GM20000 (cell line): ENCODE data around the gene ZBTB37.
A peak's percentile ranks its signal among the peaks of the same experiment; 100 is the strongest.

ENCODE experiments used
- DNase-seq: peaks from one replicate; pipeline ENCODE4 v3.0.0; 2012; ENCODE audit warnings: low spot score
- CTCF ChIP-seq: IDR thresholded peaks from 2 replicates; pipeline ENCODE4 v1.5.1; 2012; ENCODE audit warnings: mild to moderate bottlenecking, control low read depth; ENCODE audit errors: extremely low read depth, missing control alignments

Gene ZBTB37

DNA sequence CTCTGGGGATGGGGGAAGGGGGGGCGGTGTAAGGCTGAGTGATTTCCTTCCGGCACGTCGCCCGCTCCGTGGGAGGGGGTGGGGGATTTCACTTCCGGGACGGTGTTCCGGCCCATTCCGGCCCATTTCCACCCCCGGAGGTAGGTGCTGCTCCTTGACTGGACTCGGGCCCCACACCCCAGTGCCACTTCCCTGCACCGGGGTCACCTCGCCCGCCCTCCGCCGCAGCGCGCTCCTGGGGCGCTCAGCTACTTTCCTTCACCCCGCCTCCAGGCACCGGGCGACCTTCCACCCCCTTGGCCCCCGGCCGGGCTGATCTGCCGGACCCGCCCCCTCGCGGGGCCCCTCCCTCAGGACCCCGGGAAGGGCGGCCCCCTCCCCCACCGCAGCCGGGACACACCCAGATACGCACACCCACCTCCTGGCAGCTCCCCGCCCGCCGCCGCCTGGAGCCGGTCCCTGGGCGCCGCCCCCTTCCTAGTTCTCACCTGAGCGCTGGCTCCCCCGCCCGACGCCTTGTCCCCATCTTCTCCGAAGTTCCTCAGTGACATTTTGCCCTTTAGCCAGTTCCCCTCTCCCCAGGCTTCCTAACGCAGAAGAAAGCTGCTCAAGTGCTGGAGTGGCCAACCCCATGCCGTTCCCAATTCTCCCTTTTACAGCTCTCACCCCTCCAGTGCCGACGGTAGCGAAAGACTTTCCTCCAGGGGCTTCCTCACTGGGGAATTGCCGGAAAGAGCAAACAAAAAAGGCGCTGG, at the start of gene ZBTB37:
TSS of gene ZBTB37 (plus strand) at position 115 of the 755 bp plus-strand sequence. CDS start 1,846 bp downstream, outside the sequence.
- no peak for TF ChIP-seq CTCF
- peak; percentile 88 for DNase-seq

GRCh38 chr1:173818459-173818858, 49.7 kb upstream of the ZBTB37 start:
- DNase-seq = no peak
- TF ChIP-seq CTCF = no peak

- no peak for DNase-seq
- no peak for TF ChIP-seq CTCF
Observed at GRCh38 chr1:173821680-173822079, 46.5 kb upstream of the ZBTB37 start.

GRCh38 chr1:173823781-173824314, 44.3 kb upstream of the ZBTB37 start:
- no peak for DNase-seq
- no peak for TF ChIP-seq CTCF

- no peak for TF ChIP-seq CTCF
- DNase-seq = peak; percentile 85
Observed at GRCh38 chr1:173824315-173825081, 43.7 kb upstream of the ZBTB37 start, which contains the start of the genes CENPL and DARS2. CENPL (minus strand) TSS chr1:173824883; CDS start chr1:173811299, 13,584 bp downstream. DARS2 (plus strand) TSS chr1:173824673; CDS start chr1:173825230, 557 bp downstream.

DNA sequence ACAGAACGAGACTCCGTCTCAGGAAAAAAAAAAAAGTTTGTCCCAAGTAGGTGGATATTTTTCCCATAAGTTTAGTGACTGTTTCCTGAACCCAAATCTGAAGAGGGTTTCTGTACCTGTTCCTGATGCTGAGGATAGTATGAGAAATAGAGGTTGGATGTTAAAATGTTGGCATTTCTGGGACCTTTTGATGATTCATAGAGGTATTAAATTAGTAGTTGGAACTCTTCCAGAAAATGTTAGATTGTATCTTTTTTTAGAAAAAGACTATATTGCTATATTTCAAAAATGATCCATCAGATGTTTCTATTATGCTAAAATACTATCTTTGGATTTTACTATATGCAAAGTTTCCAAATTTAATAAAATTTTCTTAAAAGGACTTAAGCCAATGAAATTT, 40.6 kb upstream of the ZBTB37 start:
- no peak for DNase-seq
- no peak for TF ChIP-seq CTCF

GRCh38 chr1:173832748-173833147, 35.4 kb upstream of the ZBTB37 start:
- no peak for DNase-seq
- TF ChIP-seq CTCF = no peak
